GM13977 (cell line): Measurements from ENCODE around the gene RAD51B.

Experiments
- DNase-seq: peaks from one replicate; pipeline ENCODE4 v3.0.0; 2012; ENCODE audit warnings: low spot score
- in situ Hi-C: fragments of 300-500 bp; cut with MboI; formaldehyde crosslinking; loops from one replicate; pipeline ENCODE4 v1.12.0; 2022; ENCODE audit warnings: low sequenced_read_pairs, low pct_unique_long_range_greater_than_20kb, mixed read lengths, inconsistent platforms; ENCODE audit not compliant: unreplicated experiment
- TF ChIP-seq, protein P1 (sequence below): IDR thresholded peaks from 2 replicates; pipeline ENCODE4 v1.5.1; 2012; ENCODE audit warnings: mild to moderate bottlenecking, control low read depth; ENCODE audit not compliant: insufficient read depth; ENCODE audit errors: extremely low read depth, missing control alignments

The RAD51B gene

DNA sequence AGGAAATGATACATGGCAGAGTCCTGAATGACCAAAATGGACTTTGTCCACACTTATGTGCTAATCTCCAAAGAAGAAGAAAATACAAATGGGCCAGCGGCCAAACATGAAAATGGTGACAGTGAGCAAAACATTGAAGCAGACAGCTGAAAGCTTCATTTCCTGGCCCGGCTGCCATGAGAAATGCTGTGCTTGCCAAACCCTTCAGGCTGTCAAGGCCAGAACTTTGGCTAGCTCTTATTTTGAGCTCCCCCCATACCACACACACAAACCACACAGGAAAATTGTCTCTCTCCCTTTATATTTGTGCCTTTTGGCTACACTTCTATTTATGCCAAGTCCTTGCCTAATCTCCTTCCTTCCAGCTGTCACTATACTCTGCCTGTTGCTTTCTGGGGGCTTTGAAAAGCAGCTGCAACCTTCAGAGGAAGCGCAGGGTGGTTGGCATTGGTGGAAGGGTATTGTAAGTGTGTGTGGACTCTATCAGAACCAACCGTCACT, 323.8 kb downstream of the RAD51B start:
- no peak for DNase-seq
- in situ Hi-C loops, result no loop called here

DNA sequence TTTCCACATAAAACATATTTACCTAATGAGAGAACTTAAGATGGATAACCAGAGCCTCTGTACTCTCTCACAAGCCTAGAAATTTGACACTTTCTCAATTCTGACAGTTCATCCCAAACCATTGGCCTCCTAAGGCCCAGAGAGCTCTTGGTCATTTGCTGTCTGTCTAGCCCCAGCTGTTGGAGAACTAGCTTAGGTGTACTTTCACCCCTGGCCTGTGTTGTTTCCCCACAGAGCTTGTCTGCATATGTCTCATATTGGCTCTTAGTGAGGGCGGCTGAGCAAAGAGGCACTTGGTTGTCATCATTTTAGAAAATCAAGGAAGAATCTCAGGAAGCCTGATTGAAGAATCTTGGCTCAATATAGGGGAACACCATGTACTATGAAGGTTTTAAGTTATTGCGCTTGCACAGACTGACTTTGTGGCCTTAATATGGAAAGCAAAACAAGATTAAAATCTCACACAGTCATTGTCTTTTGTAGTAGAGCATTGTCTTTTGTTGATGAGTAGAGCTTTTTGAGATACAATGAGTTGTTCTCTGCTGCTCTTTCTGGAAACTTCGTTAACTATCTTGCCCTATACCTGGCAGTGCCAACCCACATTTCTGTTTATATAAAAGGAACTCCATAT, 324.6 kb downstream of the RAD51B start:
- in situ Hi-C loops, result no loop called here
- DNase-seq, result no peak
- TF ChIP-seq, protein P1, sequence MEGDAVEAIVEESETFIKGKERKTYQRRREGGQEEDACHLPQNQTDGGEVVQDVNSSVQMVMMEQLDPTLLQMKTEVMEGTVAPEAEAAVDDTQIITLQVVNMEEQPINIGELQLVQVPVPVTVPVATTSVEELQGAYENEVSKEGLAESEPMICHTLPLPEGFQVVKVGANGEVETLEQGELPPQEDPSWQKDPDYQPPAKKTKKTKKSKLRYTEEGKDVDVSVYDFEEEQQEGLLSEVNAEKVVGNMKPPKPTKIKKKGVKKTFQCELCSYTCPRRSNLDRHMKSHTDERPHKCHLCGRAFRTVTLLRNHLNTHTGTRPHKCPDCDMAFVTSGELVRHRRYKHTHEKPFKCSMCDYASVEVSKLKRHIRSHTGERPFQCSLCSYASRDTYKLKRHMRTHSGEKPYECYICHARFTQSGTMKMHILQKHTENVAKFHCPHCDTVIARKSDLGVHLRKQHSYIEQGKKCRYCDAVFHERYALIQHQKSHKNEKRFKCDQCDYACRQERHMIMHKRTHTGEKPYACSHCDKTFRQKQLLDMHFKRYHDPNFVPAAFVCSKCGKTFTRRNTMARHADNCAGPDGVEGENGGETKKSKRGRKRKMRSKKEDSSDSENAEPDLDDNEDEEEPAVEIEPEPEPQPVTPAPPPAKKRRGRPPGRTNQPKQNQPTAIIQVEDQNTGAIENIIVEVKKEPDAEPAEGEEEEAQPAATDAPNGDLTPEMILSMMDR, result no peak

More for the DNA sequence above, 323.8 kb downstream of the RAD51B start:
- TF ChIP-seq, protein P1, result no peak

DNA sequence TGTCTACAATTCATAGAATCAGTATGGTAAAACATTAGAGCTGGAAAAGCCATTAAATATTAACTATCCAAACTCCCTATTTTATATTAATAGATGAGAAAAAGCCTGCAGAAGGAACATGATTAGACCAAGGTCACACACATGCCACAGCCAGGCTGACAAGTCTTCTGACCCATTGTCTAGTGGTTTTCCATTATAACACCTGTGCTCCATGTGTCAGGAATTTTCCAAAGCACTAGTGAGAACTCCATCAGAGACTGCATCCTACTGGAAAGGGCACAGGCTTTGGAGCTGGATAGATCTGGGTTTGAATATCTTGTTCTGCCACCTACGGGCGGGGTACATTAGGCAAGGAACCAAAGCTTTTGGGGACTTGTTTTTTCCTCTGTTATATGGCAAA, 325.5 kb downstream of the RAD51B start:
- no peak for DNase-seq
- in situ Hi-C loops, result no loop called here
- TF ChIP-seq, protein P1, result no peak

DNA sequence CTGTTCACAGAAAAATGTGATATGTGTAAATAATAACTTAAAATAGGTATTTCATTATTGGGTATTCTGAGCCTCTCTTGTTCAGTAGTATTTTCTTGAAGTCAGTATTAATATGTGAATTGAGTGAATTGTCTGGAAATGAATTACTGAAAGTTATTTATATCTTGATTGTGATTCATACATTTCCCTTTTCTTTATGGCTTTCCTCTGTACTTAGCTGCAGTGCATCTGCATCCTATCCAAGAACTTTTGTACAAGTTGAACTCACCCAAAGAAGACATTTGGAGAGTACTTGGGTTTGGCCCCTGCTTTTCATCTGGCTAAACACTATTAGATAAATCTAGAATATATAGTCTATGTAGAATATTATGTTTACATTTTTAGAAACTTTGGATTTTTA, 326.0 kb downstream of the RAD51B start:
- no peak for DNase-seq
- in situ Hi-C loops, result no loop called here

DNA sequence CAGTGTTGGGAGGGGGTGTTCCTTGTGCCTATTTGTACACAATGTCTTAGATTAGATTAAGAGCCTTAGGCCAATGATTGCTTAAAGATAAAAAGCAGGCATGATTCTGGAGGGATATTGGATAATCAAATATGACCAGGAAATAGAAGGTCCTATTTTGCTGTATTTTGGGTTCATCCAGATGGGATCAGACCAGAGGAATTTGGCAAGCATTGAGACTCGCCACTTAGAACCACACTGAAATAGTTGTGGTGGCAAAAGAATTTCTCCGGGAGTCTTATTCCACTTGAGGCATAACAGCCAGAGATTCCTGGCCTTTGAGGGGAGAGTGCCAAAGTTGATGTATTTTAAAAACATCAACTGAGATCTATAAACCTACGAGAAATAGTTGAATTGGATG, 327.2 kb downstream of the RAD51B start:
- in situ Hi-C loops, result no loop called here
- TF ChIP-seq, protein P1, result no peak
- no peak for DNase-seq

More for the DNA sequence above, 326.0 kb downstream of the RAD51B start:
- TF ChIP-seq, protein P1, result no peak

DNA sequence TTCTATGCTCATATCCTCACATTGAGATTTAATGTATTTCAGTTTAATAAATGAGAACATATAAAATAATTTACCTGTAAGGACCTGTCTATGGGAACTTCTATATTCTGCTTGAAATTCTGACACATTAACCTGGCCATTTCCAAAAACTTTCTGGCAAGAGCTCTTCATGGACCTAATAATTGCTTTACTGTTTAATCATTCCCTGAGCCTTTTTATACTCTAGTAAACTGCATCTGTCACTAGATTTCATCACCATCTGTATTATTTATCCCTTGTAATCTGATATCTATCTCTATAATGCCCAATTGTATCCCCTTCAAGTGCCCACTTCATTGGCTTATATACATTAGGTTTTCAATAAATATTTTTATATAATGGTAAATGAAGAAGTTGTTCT, 327.7 kb downstream of the RAD51B start:
- in situ Hi-C loops, result no loop called here
- DNase-seq, result no peak
- TF ChIP-seq, protein P1, result no peak
